ENCODE results near the gene APOL1. TPM values are rescaled to one million over a fixed set of nuclear protein-coding genes. Genes with fewer than 3 reads are reported as not detected.

The APOL1 gene
- total RNA-seq, 1 donor from 2014 or later: 10.4 TPM

GRCh38 chr22:36296690-36297089, 43.8 kb downstream of the APOL1 start:
- POLR2A ChIA-PET: interaction anchor here (1.0 kb wide), 1 partner anchor 174 kb away, joined by 3 read pairs; no protein-coding TSS in a partner anchor
- peaks cover 4% of the 10 kb centered on the region for H3K4me1 Mint-ChIP-seq

GRCh38 chr22:36297568-36297967, 44.6 kb downstream of the APOL1 start:
- H3K36me3 Mint-ChIP-seq (ENCODE audit: low read depth): peaks cover 96% of the 10 kb centered on the region
- CTCF ChIA-PET: interaction anchor here (1.2 to 10.0 kb wide), 2 partner anchors 173 to 189 kb away, joined by 3 to 144 read pairs; no protein-coding TSS in a partner anchor
- TF ChIP-seq, protein P1, sequence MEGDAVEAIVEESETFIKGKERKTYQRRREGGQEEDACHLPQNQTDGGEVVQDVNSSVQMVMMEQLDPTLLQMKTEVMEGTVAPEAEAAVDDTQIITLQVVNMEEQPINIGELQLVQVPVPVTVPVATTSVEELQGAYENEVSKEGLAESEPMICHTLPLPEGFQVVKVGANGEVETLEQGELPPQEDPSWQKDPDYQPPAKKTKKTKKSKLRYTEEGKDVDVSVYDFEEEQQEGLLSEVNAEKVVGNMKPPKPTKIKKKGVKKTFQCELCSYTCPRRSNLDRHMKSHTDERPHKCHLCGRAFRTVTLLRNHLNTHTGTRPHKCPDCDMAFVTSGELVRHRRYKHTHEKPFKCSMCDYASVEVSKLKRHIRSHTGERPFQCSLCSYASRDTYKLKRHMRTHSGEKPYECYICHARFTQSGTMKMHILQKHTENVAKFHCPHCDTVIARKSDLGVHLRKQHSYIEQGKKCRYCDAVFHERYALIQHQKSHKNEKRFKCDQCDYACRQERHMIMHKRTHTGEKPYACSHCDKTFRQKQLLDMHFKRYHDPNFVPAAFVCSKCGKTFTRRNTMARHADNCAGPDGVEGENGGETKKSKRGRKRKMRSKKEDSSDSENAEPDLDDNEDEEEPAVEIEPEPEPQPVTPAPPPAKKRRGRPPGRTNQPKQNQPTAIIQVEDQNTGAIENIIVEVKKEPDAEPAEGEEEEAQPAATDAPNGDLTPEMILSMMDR (IDR thresholded peaks at IDR 0.05): no peak
- POLR2A ChIA-PET: no interaction called here
- ATAC-seq (ENCODE audit: low read depth): no peak
- peaks cover 7% of the 10 kb centered on the region for H3K4me1 Mint-ChIP-seq
- H3K4me3 Mint-ChIP-seq: no peak overlapping the region
- H3K27ac Mint-ChIP-seq: no peak overlapping the region
- H3K9me3 Mint-ChIP-seq: no peaks in the 10 kb centered on the region
- intact Hi-C loops (cut with micrococcal nuclease): no loop called here
- no peak for DNase-seq
- no peaks in the 10 kb centered on the region for H3K27me3 Mint-ChIP-seq

More at GRCh38 chr22:36296690-36297089, 43.8 kb downstream of the APOL1 start:
- TF ChIP-seq, protein P1 (IDR thresholded peaks at IDR 0.05): no peak
- DNase-seq (no peak), ATAC-seq (ENCODE audit: low read depth) (no peak)
- CTCF ChIA-PET: interaction anchor here (1.2 to 10.0 kb wide), 2 partner anchors 173 to 190 kb away, joined by 3 to 144 read pairs; no protein-coding TSS in a partner anchor
- intact Hi-C loops (cut with micrococcal nuclease): no loop called here
- Mint-ChIP-seq H3K27ac (no peak overlapping the region), H3K27me3 (no peaks in the 10 kb centered on the region), H3K36me3 (ENCODE audit: low read depth) (peaks cover 98% of the 10 kb centered on the region), H3K4me3 (no peak overlapping the region), H3K9me3 (no peaks in the 10 kb centered on the region)

DNA sequence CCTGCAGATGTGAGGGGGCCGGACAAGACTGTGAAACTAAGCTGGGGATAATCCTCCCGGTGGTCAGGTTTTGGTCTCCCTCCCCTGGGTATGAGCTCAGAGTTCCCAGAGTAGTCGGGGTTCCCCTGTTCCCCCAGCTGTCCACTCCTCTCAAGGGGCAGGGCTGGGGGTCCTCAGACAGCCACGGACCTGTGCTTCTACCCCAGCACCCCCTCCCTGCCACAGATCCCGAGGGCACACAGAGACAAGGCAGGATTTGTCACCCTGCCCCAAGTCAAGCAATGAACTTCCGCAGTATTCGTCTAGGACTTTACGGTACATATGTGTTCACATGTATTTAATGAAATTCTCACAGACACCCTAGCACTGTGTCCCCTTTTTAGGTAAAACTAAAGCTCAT, 45.2 kb downstream of the APOL1 start:
- TF ChIP-seq, protein P1 (IDR thresholded peaks at IDR 0.05): no peak
- intact Hi-C loops (cut with micrococcal nuclease): no loop called here
- Mint-ChIP-seq H3K4me1 (peaks cover 7% of the 10 kb centered on the region), H3K36me3 (ENCODE audit: low read depth) (peaks cover 96% of the 10 kb centered on the region), H3K27me3 (no peaks in the 10 kb centered on the region), H3K9me3 (no peaks in the 10 kb centered on the region), H3K4me3 (no peak overlapping the region), H3K27ac (no peak overlapping the region)
- DNase-seq (no peak), ATAC-seq (ENCODE audit: low read depth) (no peak)
- CTCF ChIA-PET: interaction anchor here (10.0 kb wide), 1 partner anchor 172 kb away, joined by 144 read pairs; no protein-coding TSS in a partner anchor
- POLR2A ChIA-PET: no interaction called here

GRCh38 chr22:36298601-36299000, 45.7 kb downstream of the APOL1 start:
- Mint-ChIP-seq H3K27me3 (no peaks in the 10 kb centered on the region), H3K4me1 (peaks cover 7% of the 10 kb centered on the region), H3K9me3 (no peaks in the 10 kb centered on the region), H3K4me3 (no peak overlapping the region), H3K36me3 (ENCODE audit: low read depth) (peaks cover 96% of the 10 kb centered on the region), H3K27ac (no peak overlapping the region)
- intact Hi-C loops (cut with micrococcal nuclease): no loop called here
- TF ChIP-seq, protein P1 (IDR thresholded peaks at IDR 0.05): no peak
- ChIA-PET POLR2A (interaction anchor here (0.5 kb wide), 1 partner anchor 139 kb away, joined by 3 read pairs; no protein-coding TSS in a partner anchor), CTCF (interaction anchor here (1.0 to 10.0 kb wide), 3 partner anchors 9 to 188 kb away, joined by 3 to 144 read pairs (median 3); no protein-coding TSS in a partner anchor)
- ATAC-seq (ENCODE audit: low read depth) (no peak), DNase-seq (no peak)

DNA sequence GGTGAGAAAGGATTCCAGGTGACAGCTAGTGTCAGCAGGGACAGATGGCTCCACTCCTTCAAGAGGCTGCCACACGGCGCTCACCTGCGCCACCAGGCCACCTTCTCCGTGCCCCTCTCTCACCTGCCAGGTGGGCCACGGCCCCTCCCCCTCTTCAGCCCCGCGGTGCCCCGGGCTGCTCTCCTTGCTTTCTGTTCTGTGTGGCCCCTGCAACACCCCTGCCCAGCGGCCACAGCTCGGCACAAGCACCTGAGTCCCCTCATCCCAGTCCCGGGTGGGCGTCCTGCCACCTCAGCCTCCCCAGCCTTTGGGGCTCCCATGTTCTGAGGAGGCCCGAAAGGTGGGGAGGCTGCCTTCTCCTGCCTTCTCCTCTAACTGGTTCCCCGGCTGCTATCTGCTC, 46.4 kb downstream of the APOL1 start:
- POLR2A ChIA-PET: interaction anchor here (0.5 to 4.8 kb wide), 2 partner anchors 138 to 171 kb away, joined by 3 to 20 read pairs; no protein-coding TSS in a partner anchor
- H3K27ac Mint-ChIP-seq: no peak overlapping the region
- TF ChIP-seq, protein P1 (IDR thresholded peaks at IDR 0.05): no peak

More for the DNA sequence above, 46.4 kb downstream of the APOL1 start:
- intact Hi-C loops (cut with micrococcal nuclease): no loop called here
- CTCF ChIA-PET: interaction anchor here (0.8 to 10.0 kb wide), 5 partner anchors 9 to 187 kb away, joined by 3 to 144 read pairs (median 3); no protein-coding TSS in a partner anchor
- ATAC-seq (ENCODE audit: low read depth) (no peak), DNase-seq (no peak)
- Mint-ChIP-seq H3K9me3 (no peaks in the 10 kb centered on the region), H3K27me3 (no peaks in the 10 kb centered on the region), H3K36me3 (ENCODE audit: low read depth) (peaks cover 95% of the 10 kb centered on the region), H3K4me1 (peaks cover 7% of the 10 kb centered on the region), H3K4me3 (no peak overlapping the region)
